Activated CD4-positive, alpha-beta T cell treated with anti-CD3 and anti-CD28 coated beads, Interleukin-2, amount 50 U/mL, for 4 hours (primary cell): ENCODE data around the gene DDX6.
A peak's percentile ranks its signal among the peaks of the same experiment; 100 is the strongest.
"Not testable (repeated sequence)": the region's sequence is repeated elsewhere in the genome, so short reads cannot be mapped to it uniquely, and the experiment has no call there.

ENCODE experiments used
- DNase-seq, 2 experiments: peaks; one replicate each; pipeline ENCODE4 v3.0.0-alpha.2; 2020

The DDX6 gene

GRCh38 chr11:118790357-118791110, 430 bp downstream of the DDX6 start:
- DNase-seq, result peak; percentile 34 to 36

- DNase-seq, result no peak
Observed at GRCh38 chr11:118789501-118790356, 1.2 kb downstream of the DDX6 start.

- DNase-seq, result no peak
Observed at GRCh38 chr11:118786657-118787056, 4.3 kb downstream of the DDX6 start.

- DNase-seq, result no peak
Observed at GRCh38 chr11:118785362-118785761, 5.6 kb downstream of the DDX6 start.

- DNase-seq, result no peak
Observed at GRCh38 chr11:118783724-118784495, 7.1 kb downstream of the DDX6 start.

GRCh38 chr11:118783324-118783723, 7.6 kb downstream of the DDX6 start:
- DNase-seq, result not testable (repeated sequence)

GRCh38 chr11:118778898-118779297, 12.1 kb downstream of the DDX6 start:
- DNase-seq, result no peak

GRCh38 chr11:118774032-118774431, 16.9 kb downstream of the DDX6 start:
- no peak for DNase-seq

- DNase-seq, result no peak
Observed at GRCh38 chr11:118771547-118772288, 19.2 kb downstream of the DDX6 start.

GRCh38 chr11:118768690-118769089, 22.3 kb downstream of the DDX6 start:
- DNase-seq, result no peak

- DNase-seq, result no peak
Observed at GRCh38 chr11:118766035-118766434, 24.9 kb downstream of the DDX6 start.

GRCh38 chr11:118765095-118765691, 25.8 kb downstream of the DDX6 start:
- DNase-seq, result not testable (repeated sequence)

- no peak for DNase-seq
Observed at GRCh38 chr11:118763041-118763440, 27.9 kb downstream of the DDX6 start.

- not testable (repeated sequence) for DNase-seq
Observed at GRCh38 chr11:118761981-118762380, 29.0 kb downstream of the DDX6 start.

GRCh38 chr11:118757876-118758399, 33.0 kb downstream of the DDX6 start:
- no peak for DNase-seq

- no peak for DNase-seq
Observed at GRCh38 chr11:118752654-118753053, 38.3 kb downstream of the DDX6 start.

GRCh38 chr11:118749429-118749828, 41.5 kb downstream of the DDX6 start:
- DNase-seq, result no peak

- no peak for DNase-seq
Observed at GRCh38 chr11:118748056-118748455, 42.9 kb downstream of the DDX6 start.

- DNase-seq, result no peak
Observed at GRCh38 chr11:118746988-118747585, 43.9 kb downstream of the DDX6 start.

- DNase-seq, result no peak
Observed at GRCh38 chr11:118744046-118744445, 46.9 kb downstream of the DDX6 start.

- DNase-seq, result no peak
Observed at GRCh38 chr11:118742304-118742703, 48.7 kb downstream of the DDX6 start.
